Measurements from ENCODE around the gene HHATL.
A peak's percentile ranks its signal among the peaks of the same experiment; 100 is the strongest.

Gene HHATL

DNA sequence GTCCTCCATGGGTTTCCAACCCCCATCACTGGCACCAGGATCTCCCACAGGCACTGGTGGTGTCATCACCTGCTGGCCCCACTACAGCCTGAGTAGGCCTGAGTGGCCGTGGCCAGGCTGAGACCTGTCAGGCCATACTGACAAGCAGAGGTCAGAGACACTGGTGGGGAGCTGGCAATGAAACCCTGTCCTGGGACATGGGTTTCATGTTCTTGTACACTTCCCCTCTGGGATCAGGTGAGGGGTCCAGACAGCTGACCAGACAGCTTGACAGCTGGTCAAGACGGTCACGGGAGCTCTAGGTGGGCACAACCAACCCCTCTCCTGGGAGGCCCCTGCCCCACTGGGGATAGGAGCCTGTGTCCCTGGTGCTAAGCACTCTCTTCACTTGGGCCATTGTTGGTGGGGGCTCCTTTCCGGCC, 36.0 kb downstream of the HHATL start:
- DNase-seq, result no peak

DNA sequence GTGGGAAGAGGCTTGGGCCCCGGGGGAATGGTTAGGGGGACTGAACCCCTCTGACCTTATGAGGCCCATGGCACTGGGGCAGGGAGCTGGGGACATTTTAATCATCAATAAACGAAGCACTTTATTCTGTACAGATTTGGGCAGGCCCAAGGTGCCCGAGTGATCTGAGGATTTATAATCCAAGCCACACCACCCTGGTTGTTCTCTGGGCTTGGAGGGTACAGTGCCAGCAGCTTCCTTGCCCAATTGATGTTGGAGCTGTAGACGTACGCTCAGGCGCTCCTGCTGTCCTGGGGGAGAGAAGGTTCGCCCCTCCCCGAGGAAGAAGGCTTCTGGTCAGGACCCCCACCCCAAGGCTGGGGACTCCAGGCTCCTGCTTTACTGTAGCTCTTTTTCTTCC, 36.6 kb downstream of the HHATL start:
- no peak for DNase-seq

DNA sequence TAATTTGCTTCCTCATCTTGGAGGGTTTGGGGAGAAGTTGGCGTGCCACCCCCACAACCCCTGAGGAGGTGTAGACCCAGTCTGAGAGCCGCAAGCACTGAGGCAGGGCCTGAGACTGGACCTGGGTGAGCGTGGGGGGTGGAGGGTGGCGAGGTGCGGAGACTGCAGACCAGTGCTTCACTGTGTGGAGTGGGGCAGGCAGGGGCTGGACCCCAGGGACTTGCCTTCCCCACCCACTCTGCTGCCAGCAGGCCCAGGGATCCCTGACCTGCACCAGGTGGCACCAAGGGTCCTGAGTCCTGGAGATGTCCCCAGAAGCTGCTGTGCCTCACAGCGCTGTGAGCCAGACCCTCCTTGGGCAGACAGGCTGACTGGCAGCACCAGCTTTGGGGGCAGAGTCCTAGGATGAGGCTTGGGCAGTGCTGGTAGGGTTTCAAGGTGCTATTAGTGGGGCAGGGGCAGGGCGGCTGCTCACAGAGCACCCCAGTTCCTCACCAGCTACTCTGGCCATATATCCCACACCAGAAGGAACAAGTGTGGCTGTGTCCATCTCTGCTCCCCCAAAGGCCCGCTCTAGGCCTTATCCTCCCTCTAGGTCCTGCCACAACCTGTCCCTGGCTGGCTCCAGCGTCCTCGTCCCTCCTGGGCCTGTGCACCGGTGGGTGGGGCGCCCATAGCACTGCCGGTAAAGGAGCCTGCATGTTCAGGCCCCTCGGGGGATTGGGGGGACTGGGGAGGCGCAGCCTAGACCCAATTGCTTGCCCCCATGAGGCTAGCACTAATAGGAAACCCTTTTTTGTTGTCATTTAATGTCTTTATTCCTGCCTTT, 37.3 kb downstream of the HHATL start:
- DNase-seq, result no peak

DNA sequence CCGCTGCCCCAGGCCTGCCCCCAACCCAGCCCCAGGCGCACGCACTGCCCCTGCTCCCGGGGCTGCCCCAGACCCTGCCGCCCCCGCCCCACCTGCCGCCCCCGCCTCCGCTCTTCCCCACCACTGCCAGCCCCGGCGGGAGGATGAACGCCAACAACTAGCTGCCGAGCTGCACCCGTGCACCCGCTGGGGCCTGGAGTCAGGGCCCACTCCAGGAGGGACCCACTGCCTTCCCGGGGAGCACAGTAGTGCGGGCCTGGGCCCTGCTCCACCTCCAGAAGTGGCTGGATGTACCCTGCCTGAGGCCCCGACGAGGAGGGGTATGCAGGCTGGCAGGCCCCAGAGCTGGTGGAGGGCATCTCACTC, 38.2 kb downstream of the HHATL start:
- no peak for DNase-seq

DNA sequence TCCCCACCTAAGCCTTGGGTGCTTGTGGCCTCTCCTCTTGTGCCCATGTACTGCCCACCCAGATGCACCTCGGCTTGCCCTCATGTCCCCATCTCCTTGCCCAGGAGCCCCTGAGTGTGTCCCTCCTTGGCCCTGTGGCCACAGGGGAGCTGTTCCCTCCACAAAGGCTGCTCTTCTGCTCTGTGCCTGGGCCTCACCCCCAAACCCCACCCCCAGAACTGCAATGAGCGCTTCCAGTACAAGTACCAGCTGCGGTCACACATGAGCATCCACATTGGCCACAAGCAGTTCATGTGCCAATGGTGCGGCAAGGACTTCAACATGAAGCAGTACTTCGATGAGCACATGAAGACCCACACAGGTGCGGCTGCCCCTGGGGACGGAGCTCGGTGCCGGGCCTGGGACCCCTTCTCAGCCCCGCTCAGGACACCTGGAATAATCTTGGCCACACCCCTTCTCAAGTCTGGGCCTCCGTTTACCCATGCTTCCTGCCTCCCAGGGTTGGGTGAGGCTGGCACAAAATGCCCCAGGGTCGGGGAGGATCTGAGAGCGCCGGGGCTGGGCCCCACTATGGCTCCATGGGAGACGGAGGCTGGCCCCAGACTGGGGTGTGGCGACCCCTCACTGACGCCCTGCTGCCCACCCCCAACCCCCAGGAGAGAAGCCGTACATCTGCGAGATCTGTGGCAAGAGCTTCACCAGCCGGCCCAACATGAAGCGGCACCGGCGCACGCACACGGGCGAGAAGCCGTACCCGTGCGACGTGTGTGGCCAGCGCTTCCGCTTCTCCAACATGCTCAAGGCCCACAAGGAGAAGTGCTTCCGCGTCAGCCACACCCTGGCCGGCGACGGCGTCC, 38.8 kb downstream of the HHATL start:
- DNase-seq, result no peak

DNA sequence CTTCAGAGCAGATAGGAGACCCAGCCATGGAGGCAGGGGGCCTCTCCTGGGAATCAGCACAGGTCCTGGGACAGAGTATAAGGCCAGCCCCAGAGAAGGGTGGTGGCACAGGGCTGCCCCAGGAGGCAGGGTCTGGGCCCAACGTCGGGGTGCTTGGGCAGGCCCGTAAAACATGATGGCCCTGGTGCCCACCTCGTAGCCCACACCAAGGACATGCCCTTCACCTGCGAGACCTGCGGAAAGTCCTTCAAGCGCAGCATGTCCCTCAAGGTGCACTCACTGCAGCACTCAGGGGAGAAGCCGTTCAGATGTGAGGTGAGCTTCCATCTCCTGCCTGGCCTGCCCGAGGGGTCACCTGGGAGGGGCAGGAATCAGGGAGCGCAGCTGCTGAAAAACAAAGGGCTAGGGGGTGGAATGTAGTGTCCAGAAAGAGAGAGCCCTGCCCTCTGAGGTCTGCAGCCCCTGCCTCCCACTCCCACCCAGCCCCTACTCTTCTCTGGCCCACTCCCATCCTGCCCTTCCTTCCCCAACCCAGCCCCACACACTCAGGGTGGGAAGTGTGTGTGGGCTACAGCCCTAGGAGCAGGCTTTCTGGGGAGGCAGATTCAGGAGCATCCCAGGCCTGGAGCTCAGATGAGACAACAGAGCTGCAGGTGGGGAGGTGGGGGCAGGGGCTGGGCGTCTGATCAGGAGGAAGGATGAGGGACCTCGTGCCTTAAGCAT, 39.6 kb downstream of the HHATL start:
- DNase-seq, result no peak

DNA sequence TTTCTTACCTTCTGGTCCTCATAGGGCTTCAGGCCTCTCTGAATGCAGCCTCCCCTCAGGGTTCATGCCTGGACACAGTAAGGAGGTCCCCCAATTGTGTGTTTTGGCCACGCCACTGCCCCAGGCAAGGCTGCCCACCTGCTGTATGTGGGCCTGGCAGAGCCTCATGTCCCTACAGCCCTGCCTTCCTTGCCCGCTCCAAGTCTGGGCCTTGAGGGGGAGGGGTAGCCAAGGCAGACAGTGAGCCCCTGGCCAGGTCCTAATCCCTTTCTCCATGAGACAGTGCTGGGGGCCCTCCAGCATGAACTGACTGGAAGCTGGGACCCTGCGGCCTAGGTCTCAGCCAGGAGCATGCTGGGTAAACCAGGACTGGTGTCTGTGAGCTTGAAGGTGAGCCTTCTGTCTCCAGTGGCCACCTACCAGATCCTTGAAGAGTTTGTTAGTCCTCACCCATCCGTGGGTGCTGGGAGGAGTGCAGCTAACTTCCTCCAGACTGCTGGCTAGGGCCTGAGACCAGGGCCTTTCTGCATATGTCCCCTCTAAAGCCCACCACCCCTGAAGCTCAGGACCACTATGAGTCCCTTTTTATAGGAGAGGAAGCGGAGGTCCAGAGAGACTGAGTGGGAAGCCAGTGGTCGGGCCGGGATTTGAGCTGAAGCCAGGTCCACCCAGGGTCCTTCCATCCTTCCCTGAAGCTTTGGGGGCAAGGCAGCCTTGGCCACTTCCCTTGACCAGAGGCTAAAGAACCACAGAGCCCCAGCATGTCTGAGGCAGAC, 40.4 kb downstream of the HHATL start:
- no peak for DNase-seq

DNA sequence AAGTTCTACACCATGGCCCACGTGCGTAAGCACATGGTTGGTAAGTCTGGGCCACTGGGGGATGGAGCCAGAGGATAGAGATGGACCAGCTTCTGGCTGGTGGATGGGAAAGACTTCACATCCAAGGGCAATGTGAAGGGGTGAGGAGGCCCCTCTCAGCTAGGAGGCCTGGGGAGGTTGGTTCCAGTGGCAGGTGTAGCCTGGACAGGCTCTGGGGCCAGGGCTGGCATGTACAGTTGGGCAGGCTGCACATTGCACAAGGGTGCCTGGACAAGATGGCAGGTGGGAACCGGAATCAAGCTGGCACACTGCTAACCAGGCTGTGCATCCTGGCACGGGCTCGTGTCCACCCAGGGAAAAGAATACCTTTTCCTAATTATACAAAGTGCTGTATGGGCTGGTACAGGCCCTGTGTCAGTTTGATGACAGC, 41.0 kb downstream of the HHATL start:
- DNase-seq, result no peak

DNA sequence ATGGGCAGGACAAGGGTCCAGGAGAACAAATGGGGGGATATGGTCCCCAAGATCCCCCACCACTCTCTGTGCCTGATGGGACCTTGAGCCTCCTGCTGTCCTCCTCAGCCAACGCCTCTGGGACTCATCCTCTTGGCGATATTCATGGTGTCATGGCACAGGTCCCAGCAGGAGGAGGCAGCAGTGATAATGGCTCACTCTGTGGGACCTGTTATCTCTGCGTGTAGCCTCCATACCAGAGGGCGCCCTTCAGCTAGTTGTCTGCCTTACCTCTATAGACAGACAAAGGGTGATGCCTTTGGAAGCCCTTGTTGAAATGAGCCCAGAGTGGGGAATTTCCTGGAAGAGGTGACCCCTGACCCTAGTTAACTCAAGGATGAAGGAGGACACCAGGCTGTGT, 41.7 kb downstream of the HHATL start:
- no peak for DNase-seq

DNA sequence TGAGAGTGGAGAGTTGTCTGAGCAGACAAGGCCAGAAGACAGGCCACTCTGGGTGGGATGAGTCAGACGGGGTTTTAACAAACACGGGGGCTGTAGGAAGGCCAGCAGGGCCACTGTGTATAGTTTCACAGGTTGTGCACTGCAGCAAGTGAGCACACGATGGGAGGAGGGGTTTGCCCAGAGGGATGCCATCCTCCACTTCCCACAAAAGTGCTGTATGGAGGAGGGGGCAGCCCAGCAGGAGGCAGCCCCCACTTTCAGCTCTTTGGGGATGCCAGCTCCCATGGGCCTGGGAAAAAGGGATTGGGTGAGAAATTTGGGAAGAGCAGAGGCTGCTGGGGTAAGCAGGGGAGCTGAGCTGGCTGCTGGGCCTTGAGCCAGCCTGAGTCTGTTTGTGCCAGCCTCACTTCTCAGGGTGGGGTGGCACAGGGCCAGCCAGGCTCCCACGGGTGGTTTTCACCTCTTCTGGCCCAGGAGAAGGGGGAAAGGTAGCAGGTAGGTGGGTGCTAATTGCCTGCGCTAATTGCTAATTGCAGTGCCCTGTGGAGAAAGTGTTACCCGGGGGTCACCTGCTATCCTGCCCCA, 42.4 kb downstream of the HHATL start:
- no peak for DNase-seq

DNA sequence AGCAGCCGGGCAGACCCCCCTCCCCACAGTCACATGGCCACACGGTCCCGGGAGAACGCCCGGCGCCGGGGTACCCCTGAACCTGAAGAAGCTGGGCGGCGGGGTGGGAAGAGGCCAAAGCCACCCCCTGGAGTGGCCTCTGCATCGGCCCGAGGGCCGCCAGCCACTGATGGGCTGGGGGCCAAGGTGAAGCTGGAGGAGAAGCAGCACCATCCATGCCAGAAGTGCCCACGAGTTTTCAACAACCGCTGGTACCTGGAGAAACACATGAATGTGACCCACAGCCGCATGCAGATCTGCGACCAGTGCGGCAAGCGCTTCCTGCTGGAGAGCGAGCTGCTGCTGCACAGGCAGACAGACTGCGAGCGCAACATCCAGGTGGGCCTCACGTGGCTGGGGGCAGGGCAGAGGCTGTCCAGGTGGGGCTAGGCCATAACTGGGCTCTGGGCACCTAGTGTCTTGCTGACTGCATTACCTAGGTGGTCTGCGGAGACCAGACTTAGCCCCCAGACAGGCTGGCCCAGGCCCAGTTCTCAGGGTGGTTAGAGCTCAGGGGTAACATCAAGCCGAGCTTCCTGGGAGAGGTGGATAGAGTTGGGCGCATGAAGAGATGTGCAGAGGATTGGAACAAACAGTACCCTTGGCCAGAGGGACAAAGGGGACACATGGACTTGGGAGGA, 43.0 kb downstream of the HHATL start:
- no peak for DNase-seq

DNA sequence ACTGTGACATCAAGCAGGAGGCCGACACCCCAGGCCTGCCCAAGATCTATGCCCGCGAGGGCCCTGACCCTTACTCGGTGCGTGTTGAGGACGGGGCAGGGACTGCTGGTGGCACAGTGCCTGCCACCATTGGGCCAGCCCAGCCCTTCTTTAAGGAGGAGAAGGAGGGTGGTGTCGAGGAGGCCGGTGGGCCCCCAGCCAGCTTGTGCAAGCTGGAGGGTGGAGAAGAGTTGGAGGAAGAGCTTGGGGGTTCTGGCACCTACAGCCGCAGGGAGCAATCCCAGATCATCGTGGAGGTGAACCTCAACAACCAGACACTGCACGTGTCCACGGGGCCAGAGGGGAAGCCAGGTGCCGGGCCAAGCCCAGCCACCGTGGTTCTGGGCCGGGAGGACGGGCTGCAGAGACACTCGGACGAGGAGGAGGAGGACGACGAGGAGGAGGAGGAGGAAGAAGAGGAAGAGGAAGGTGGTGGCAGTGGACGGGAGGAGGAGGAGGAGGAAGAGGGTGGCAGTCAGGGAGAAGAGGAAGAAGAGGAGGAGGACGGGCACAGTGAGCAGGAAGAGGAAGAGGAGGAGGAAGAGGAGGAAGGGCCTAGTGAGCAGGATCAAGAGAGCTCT, 43.7 kb downstream of the HHATL start:
- no peak for DNase-seq

DNA sequence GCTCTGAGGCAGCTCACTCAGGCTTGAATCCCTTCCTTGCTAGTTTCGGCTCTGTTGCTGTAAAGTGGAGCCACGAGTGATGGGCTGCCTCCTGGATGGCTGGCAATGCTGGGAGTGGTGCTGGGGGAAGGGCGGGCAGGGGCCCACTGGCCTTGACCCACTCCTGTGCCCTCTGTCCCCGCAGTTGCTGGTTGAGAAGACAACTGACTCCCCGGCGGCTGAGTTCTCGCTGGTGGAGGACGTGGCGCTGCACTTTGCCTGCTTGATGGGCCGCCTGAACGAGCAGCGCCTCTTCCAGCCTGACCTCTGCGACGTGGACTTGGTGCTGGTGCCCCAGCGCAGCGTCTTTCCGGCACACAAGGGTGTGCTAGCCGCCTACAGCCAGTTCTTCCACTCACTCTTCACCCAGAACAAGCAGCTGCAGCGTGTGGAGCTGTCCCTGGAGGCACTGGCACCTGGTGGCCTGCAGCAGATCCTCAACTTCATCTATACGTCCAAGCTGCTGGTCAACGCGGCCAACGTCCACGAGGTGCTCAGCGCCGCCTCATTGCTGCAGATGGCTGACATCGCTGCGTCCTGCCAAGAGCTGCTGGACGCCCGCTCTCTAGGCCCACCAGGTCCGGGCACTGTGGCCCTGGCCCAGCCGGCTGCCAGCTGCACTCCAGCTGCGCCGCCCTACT, 44.4 kb downstream of the HHATL start:
- DNase-seq, result peak in 9 of 51 donors; percentile 31 to 65 (median 43)

DNA sequence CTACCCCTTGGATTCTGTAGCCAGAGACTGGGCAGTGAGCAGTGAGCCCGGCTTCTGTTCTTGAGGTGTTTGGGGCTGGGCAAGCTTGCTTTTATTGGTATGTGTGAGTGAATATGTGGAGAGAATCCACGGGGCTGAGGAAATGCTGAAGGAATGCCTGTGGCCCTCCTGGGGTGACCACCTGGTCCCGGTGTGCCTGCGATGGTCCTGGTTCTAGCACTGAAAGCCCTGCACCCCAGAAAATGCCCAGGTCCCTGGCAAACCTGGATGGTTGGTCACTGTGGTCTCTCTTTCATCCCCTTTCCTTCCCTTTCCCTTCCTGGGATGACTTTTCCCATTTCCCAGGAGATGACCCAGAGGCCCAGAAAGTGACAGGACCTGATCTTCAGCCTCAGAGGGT, 44.9 kb downstream of the HHATL start:
- no peak for DNase-seq

DNA sequence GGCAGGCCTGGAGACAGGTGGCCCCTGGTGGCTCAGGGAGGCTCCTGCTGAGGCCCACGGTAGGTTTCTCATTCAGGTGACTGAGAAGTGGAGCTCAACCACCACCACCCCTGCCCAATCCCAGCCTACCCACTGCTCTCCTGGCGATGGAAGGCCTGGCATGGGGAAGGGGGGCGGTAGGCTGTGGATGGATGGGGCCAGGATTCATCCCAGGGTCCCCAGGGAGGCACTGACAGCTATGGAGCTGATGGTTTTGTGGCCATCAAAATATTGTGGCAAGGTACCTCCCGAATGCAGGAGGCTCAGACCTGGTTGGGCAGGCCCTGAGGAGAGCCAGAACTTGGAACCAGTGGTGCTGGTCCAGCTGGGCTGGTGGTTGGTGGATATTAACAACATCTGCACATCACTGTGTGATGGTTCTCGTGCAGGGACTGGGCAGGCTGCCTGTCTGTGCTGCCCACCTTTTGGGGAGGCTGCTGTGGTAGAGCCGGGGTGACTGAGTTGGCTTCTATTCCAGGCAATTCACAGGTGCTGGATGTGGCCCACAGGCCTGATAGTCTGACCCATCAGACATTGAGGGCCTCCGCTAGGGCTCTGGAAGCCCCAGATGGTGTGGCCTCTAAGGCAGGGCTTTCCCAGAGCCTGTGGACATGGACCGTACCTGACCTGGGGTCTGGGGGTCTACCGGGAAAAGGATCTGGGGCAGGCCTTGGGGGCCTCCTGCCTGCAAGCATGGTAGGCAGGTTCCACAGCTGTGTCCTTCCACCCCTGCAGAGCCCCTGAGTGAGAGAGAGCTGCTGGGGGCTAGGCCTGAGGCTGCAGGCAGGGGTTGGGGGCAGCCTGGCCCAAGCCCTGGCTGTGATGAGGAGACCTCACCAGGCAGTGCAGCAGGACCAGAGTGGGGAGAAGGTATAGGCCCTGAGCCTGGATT, 45.7 kb downstream of the HHATL start:
- DNase-seq, result no peak

DNA sequence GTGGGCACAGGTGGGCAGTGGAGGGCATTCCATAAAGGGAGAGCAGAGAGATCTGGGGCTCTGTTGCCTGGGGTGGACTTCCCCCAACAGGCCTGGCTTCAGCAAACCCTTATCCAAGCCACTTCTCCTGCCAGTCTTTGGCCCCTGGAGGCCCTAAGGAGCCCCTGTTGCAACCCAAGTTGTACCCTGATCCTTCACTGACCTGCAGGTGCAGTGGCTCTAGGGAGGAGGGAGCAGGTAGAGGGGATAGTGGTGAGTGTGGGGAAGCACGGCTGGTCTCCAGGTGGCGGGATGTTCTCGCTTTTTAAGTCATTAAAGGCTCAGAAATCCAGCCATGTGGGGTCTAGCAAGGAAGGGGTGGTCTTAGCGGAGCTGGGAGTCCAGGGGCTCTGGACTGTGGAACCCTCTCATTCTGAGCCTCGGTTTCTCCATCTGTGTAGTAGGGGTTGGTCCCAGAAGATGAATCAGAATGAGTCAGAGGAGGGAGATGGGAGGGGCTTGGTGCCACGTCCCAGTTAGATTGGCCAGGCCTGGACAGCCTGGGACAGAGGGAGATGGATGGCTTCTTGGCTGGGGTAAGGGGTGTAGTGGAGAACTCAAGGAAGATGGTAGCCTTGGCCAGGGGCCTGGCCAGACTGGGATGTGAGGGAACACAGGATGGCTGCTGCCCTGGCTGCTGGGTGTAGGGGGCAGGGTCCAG, 46.5 kb downstream of the HHATL start:
- peak in 2 of 51 donors; percentile 25 to 51 for DNase-seq

DNA sequence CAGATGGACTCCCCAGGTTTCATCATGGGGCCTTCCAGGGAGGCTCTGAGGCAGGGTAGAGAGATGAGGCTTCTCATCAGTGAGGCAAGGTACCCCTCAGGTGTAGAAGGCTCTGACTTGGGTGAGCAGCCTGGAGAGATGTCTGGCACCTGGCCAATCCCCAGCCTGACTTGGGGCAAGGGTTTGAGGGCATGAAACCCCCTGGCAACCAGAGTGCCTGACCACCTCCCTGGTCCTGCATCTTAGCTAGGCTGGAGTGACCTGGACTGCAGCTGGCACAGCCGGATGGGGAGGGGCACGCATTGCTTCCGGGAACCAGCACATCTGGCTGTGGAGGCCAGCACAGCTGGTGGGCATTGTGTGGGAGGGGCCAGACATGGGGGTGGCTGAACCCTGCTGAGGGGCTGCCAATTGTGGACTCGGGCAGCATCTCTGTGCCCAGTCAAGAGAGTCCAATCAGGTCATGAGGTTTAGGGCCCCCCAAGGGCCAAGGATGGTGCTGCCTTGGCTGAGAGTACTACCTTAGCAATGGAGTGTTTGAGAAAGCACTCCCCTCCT, 47.2 kb downstream of the HHATL start:
- peak in 13 of 51 donors; percentile 31 to 67 (median 50) for DNase-seq
